H1 (cell line): Measurements from ENCODE around the gene FADS6.

Source experiments
- ATF2 ChIP-seq: IDR thresholded peaks from 2 replicates; pipeline ENCODE4 v1.6.1; 2012; ENCODE audit warnings: low read length, inconsistent platforms
- CTCF ChIP-seq, 3 experiments: IDR thresholded peaks; 1 replicate in 2 of 3; 2 replicates in 1 of 3; pipeline versions ENCODE4 v1.5.1 to v1.6.1; 2011; ENCODE audit warnings: low read length in 3 of 3, mild to moderate bottlenecking in 3 of 3, inconsistent platforms in 2 of 3, low read depth in 1 of 3, moderate library complexity in 1 of 3; ENCODE audit not compliant: insufficient read depth in 1 of 3; ENCODE audit errors: control extremely low read depth in 1 of 3
- KDM1A ChIP-seq: fragments of 200-600, 300-600 bp; sonication (generic); IDR thresholded peaks from 2 replicates; pipeline ENCODE4 v1.7.1; 2016; ENCODE audit warnings: mild to moderate bottlenecking, low read length, borderline replicate concordance
- TAF1 ChIP-seq: IDR thresholded peaks from 2 replicates; pipeline ENCODE4 v1.6.1; 2011; ENCODE audit warnings: mild to moderate bottlenecking, low read depth, low read length
- TEAD4 ChIP-seq: IDR thresholded peaks from 2 replicates; pipeline ENCODE4 v1.6.1; 2012; ENCODE audit warnings: low read depth, low read length, inconsistent platforms, mixed read lengths
- USF2 ChIP-seq: IDR thresholded peaks from 2 replicates; pipeline ENCODE4 v1.6.1; 2011; ENCODE audit warnings: low read length, improper control_type of control experiment

GRCh38 chr17:74842146-74842598 is 51.3 kb downstream of the FADS6 start:
- TF ChIP-seq CTCF (IDR thresholded peaks at IDR 0.05; ENCODE audit: control extremely low read depth in 1 of 3, insufficient read depth in 1 of 3, low read depth in 1 of 3, low read length in 3 of 3) (no peak), KDM1A (no peak), USF2 (no peak), TEAD4 (no peak), TAF1 (no peak), ATF2 (no peak)
